ENCODE results near the gene ITGBL1.
A peak's percentile ranks its signal among the peaks of the same experiment; 100 is the strongest.

ITGBL1 gene

GRCh38 chr13:101415358-101416174 lies 36.9 kb upstream of the ITGBL1 start:
- H3K4me1 ChIP-seq = peaks cover 5% of the 10 kb centered on the region
- TF ChIP-seq CTCF (IDR thresholded peaks at IDR 0.05; ENCODE audit: low read depth, low read length) = no peak
- H3K9me3 ChIP-seq = no peaks in the 10 kb centered on the region; the same call in 1 of the 2 replicates
- no peak overlapping the region for H3K4me3 ChIP-seq (ENCODE audit: low read depth, low read length)
- H3K27me3 ChIP-seq = peaks cover 53% of the 10 kb centered on the region
- no peaks in the 10 kb centered on the region for H3K36me3 ChIP-seq
- no peak for DNase-seq

- Histone ChIP-seq H3K4me3 (ENCODE audit: low read depth, low read length) (peak within 1 kb of the TSS; percentile 49), H3K27me3 (peaks cover 52% of the 10 kb centered on the region), H3K36me3 (no peaks in the 10 kb centered on the region), H3K4me1 (peaks cover 5% of the 10 kb centered on the region), H3K9me3 (no peaks in the 10 kb centered on the region; the same call in 1 of the 2 replicates)
- no peak for TF ChIP-seq CTCF (IDR thresholded peaks at IDR 0.05; ENCODE audit: low read depth, low read length)
- DNase-seq = peak; percentile 29
These were observed 36.1 kb upstream of the ITGBL1 start, which contains the start of gene NALCN for GRCh38 chr13:101416181-101417042. Gene NALCN (minus strand): TSS chr13:101416508. CDS start chr13:101399126, 17,382 bp downstream.

- Histone ChIP-seq H3K4me1 (peaks cover 5% of the 10 kb centered on the region), H3K36me3 (no peaks in the 10 kb centered on the region), H3K27me3 (peaks cover 47% of the 10 kb centered on the region), H3K9me3 (no peaks in the 10 kb centered on the region; the same call in 1 of the 2 replicates), H3K4me3 (ENCODE audit: low read depth, low read length) (peak overlapping the region; percentile 49; the same call in 1 of the 2 replicates)
- peak; percentile 49 for DNase-seq
- no peak for TF ChIP-seq CTCF (IDR thresholded peaks at IDR 0.05; ENCODE audit: low read depth, low read length)
These were observed 35.5 kb upstream of the ITGBL1 start for GRCh38 chr13:101417043-101417406.

GRCh38 chr13:101417501-101417900 lies 35.0 kb upstream of the ITGBL1 start:
- DNase-seq = no peak
- H3K36me3 ChIP-seq = no peaks in the 10 kb centered on the region
- no peak for TF ChIP-seq CTCF (IDR thresholded peaks at IDR 0.05; ENCODE audit: low read depth, low read length)
- H3K4me3 ChIP-seq (ENCODE audit: low read depth, low read length) = no peak overlapping the region
- H3K27me3 ChIP-seq = peaks cover 46% of the 10 kb centered on the region
- H3K4me1 ChIP-seq = peaks cover 5% of the 10 kb centered on the region
- H3K9me3 ChIP-seq = no peaks in the 10 kb centered on the region; the same call in 1 of the 2 replicates

GRCh38 chr13:101423872-101424271 lies 28.6 kb upstream of the ITGBL1 start:
- no peaks in the 10 kb centered on the region for H3K36me3 ChIP-seq
- no peaks in the 10 kb centered on the region; the same call in 1 of the 2 replicates for H3K9me3 ChIP-seq
- no peaks in the 10 kb centered on the region for H3K4me1 ChIP-seq
- no peak for TF ChIP-seq CTCF (IDR thresholded peaks at IDR 0.05; ENCODE audit: low read depth, low read length)
- H3K4me3 ChIP-seq (ENCODE audit: low read depth, low read length) = no peak overlapping the region
- no peak for DNase-seq
- H3K27me3 ChIP-seq = peaks cover 2% of the 10 kb centered on the region; the same call in 1 of the 2 replicates
